G401 (cell line): ENCODE data around the gene SLX4IP. TPM values are rescaled to one million over a fixed set of nuclear protein-coding genes. Genes with fewer than 3 reads are reported as not detected.
A peak's percentile ranks its signal among the peaks of the same experiment; 100 is the strongest.

Experiments used
- DNase-seq: peaks from one replicate; pipeline ENCODE4 v3.0.0-alpha.2; 2015; ENCODE audit warnings: low spot score
- in situ Hi-C: cut with HindIII; loops from 2 replicates; pipeline ENCODE4 v1.10.0; 2016; ENCODE audit warnings: low sequenced_read_pairs, mixed read lengths
- total RNA-seq: library from RNA; depleted of rRNA; stranded (reverse); fragments of >200 nt; shearing (Covaris generic); gene quantifications from 2 replicates; pipeline ENCODE4 v1.2.3, GENCODE V29; 2014

SLX4IP gene
- total RNA-seq, 1 experiment from 2014 or later, result 2.7 TPM

DNA sequence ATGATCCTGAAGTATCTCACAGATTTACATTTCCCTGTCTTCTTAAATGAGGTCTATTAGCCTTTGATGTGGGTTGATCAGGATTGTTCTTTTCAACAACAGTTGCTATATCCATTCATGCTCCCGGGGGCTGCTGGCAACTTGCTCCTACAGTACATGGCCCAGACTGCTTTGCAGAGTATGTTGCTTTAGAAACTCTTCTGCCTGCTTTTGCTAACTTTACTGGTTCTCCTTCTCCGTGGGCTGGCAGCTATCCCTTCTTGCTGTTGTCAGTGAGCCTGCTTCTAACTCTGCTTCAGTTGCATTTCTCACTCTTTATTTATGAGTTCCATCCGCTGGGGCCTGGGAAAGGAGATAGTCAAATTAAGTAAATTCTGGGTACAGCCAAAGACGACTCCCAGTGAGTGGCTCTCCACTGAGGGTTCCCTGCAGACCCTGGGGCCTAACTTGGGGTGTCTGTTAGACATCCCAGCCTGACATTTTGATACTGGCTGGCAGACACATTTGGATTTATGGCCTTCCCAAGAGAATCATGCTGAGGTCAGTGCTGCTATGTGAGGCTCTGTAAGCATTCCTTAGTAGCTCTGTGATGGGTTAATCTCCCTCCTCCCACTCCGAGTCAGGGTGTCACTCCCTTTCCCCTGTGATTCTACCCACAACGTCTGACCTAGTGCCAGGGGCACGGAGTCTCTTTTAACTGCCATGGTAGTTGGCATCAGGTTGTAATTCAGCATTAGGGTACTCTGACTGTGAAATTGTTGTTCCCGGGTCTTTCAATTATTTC is 73.6 kb downstream of the SLX4IP start:
- in situ Hi-C loops, result no loop called here
- no peak for DNase-seq

DNA sequence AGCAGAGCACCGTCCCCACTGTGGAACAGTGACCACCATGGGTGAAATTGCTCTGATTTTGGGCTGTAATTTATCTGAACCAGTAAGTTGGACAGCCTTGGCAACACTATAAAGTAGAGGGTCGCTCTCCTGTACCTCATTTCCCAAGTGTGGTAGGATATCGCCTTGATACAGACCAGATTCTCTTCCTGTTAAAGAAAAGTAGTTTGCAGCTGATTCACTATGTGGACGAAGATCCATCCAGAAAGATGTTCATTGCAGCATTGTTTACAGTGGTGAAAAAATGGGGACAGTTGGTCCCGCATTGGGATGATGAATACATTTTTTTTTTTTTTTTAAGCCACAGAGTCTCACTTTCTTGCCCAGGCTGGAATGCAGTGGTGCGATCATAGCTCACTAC is 74.3 kb downstream of the SLX4IP start:
- no peak for DNase-seq
- in situ Hi-C loops, result no loop called here

DNA sequence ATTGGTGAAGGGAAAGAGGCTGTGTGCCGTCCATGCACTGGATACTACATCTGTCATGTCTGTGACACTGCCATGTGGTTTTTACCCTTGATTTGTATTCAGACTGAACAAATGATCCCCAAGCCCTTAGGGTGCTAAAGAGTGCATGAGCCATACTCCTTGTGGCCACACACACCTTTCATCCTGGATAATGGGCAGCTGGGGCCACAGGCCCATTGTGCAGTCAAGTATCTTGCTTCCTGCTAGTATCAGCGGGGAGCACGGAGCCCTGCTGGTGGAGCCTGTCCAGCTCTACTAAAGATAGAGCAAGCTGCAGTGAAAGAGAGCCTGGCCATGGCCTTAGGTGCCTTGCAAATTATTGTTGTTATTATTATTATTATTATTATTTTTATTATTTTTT is 75.1 kb downstream of the SLX4IP start:
- in situ Hi-C loops, result no loop called here
- no peak for DNase-seq

GRCh38 chr20:10511170-10511508 is 76.0 kb downstream of the SLX4IP start:
- in situ Hi-C loops, result no loop called here
- DNase-seq, result no peak

DNA sequence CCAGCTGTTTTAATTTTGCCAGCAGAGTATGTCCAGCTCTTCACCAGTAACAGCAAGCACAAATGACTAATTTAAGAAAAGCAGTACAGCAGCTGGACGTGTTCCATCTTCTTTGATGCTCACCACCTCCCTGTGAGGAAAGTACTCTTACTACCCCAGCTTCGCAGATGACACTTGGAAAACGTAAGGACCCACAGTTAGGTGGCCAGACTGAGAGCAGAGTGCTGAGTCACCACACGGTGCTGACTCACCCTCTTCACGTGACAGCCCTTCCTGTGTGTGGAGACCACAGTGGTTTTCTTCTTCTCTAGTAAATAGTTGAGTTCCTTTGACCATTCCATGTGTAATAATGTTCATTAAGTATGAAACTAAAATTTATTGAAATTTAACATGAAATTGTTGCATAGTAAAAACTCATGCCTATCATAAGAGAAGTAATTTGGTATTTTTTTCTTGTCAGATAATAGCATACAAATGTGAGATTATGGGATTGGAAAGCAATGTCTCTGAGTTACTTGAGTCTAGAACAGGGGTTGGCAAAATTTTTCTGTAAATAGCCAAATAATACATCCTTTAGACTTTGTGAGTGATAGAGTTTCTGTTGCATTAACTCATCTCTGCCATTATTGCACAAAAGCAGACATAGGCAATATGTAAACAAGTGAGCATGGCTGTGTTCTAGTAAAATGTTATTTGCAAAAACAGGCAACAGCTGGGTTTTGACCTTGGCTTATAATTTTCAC is 76.6 kb downstream of the SLX4IP start:
- in situ Hi-C loops, result no loop called here
- DNase-seq, result peak; percentile 24

DNA sequence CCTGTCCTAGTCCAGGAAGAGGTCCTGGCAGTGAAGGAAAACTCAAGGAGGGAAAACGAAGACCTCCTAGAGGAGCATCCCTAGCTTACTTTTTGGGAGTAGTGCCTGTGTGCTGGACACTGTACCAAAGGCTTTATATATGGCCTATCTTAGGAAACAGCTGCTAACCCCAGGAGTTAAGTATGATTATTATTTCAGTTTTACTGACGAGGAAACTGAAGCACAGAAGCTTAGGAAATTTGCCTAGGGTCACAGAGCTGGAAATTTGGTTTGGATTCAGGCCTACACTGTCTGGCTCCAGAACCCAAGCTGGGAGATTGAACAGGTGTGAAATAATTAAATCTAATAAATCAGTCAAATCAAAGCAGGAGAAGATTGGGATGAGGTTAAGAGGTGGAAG is 78.0 kb downstream of the SLX4IP start:
- DNase-seq, result no peak
- in situ Hi-C loops, result no loop called here

- no peak for DNase-seq
- in situ Hi-C loops, result no loop called here
These were observed 78.9 kb downstream of the SLX4IP start for GRCh38 chr20:10513931-10514575.

GRCh38 chr20:10516529-10516928 is 81.4 kb downstream of the SLX4IP start:
- in situ Hi-C loops, result no loop called here
- no peak for DNase-seq

DNA sequence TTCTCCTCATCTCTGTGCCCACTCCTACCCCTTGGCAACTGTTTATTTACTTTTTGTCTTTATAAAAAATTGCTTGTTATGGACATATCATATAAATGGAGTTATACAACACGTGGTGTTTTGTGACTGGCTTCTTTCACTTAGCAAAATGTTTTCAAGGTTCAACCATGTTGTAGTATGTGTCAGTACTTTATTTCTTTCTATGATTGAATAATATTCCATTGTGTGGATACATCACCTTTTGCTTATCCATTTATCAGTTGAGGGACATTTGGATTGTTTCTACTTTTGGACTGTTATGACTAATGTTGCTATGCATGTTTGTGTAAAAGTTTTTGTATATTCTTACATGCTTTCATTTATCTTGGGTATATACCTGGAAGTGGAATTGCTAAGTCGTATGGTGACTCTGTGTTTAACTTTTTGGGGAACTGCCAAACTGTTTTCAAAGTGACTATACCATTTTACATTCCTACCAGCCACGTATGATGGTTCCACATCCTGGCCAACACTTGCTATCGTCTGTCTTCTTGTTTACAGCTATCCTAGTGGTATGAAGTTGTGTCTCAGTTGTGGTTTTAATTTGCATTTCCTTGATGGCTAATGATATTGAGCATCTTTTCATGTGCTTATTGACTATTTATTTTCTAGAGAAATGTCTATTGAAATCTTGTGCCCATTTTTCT is 84.4 kb downstream of the SLX4IP start:
- in situ Hi-C loops, result no loop called here
- DNase-seq, result no peak

- in situ Hi-C loops, result no loop called here
- no peak for DNase-seq
These were observed 85.4 kb downstream of the SLX4IP start for GRCh38 chr20:10520528-10520927.

- in situ Hi-C loops, result no loop called here
- DNase-seq, result no peak
These were observed 86.1 kb downstream of the SLX4IP start for GRCh38 chr20:10521068-10521831.

- no peak for DNase-seq
- in situ Hi-C loops, result no loop called here
These were observed 86.7 kb downstream of the SLX4IP start for GRCh38 chr20:10521836-10522235.

DNA sequence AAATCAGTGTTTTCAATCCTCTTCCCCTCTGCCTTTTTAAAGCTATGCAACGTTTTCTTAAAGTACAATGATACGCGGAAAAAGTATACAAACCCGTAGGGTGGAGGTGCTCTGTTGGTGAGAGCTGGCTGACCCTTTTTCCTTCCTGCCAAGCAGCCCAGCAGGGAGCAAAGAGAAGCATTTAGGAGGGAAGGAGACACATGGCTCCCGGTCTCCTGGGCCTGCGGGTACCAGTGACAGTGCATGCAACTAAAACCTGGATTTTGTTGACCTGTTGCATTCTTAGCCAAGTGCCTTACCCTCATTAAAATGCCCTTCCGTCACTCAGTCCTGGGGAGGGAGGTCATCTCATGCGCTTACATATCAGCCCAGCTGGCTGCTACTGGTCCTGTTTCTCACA is 87.2 kb downstream of the SLX4IP start:
- in situ Hi-C loops, result no loop called here

GRCh38 chr20:10523443-10523842 is 88.3 kb downstream of the SLX4IP start:
- DNase-seq, result no peak
- in situ Hi-C loops, result no loop called here

More for the DNA sequence above, 87.2 kb downstream of the SLX4IP start:
- DNase-seq, result no peak

DNA sequence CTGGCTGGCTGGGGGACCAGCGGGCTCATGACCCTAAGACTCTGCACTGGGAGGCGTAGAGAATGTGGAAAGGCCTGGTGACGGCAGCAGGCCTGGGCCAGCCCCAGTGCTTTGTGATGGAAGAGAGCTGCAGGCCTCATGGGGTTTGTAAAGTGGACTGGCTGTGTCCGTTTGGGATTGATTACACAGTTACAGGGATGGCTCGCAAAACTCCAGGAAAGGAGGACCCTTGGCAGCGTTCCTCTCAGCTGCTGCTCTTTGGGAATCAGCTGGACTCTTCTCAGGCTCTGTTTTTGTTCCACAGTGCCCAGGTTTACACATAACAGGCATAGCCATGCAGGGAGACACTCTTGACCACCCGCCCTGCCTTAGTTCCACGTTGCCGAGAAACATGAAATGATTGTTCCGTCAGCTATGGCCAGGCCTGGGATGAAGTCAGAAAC is 89.0 kb downstream of the SLX4IP start:
- in situ Hi-C loops, result no loop called here
- no peak for DNase-seq

DNA sequence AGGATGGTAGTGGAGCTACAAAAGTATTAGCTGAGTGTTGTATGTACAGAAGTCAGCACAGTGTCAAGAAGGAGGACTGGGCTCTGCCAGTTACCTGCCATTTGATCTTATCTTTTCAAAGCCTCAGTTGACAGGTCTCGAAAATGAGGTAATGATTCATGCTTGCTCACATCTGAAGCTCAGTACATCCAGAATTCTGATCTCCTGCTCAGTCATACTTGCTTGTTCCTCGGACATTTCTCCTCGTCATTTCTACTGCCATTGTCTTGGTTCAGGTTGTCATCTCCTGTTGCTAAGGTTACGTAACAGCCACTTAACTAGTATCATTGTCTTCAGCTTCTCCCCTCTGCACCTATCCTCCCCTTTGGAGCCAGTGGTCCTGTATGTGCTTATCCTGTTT is 89.5 kb downstream of the SLX4IP start:
- DNase-seq, result no peak
- in situ Hi-C loops, result no loop called here

- in situ Hi-C loops, result no loop called here
- no peak for DNase-seq
These were observed 92.7 kb downstream of the SLX4IP start for GRCh38 chr20:10527781-10528180.

- in situ Hi-C loops, result no loop called here
These were observed 95.8 kb downstream of the SLX4IP start for GRCh38 chr20:10530883-10531282.

GRCh38 chr20:10531848-10532247 is 96.7 kb downstream of the SLX4IP start:
- no peak for DNase-seq
- in situ Hi-C loops, result no loop called here

More at GRCh38 chr20:10530883-10531282, 95.8 kb downstream of the SLX4IP start:
- no peak for DNase-seq
